IMR-90 (cell line): Measurements from ENCODE around the gene ZSWIM3. TPM values are rescaled to one million over a fixed set of nuclear protein-coding genes. Genes with fewer than 3 reads are reported as not detected.
"Not testable (repeated sequence)": the region's sequence is repeated elsewhere in the genome, so short reads cannot be mapped to it uniquely, and the experiment has no call there.

Source experiments
- ATAC-seq: fragments of 200-7000 bp; cut with Tn5 transposase; 2 replicates; pipeline ENCODE4 v1.9.1; 2020; ENCODE audit warnings: low read depth, mild to moderate bottlenecking, moderate library complexity
- BruUV-seq: library from RNA; stranded (reverse); fragments of 400-500 nt; replicated peaks from 2 replicates; lab custom pipeline; 2021; lab: Mats Ljungman, UMichigan
- CTCF ChIA-PET: fragments of 300-600 bp; formaldehyde crosslinking; extraction: SDS; loops from one replicate; lab custom pipeline; 2021; ENCODE audit warnings: antibody characterized with exemption; lab: Yijun Ruan, JAX
- POLR2A ChIA-PET: fragments of 300-600 bp; sonication (Branson Sonifier 250); formaldehyde crosslinking; loops from one replicate; lab custom pipeline; 2022; ENCODE audit warnings: antibody characterized with exemption; ENCODE audit not compliant: unreplicated experiment; lab: Charles Lee
- DNase-seq: peaks from one replicate; pipeline ENCODE4 v3.0.0; 2013
- H2AFZ ChIP-seq: replicated peaks from 2 replicates; pipeline ENCODE3; 2013; ENCODE audit warnings: low read length, mild to moderate bottlenecking; ENCODE audit not compliant: poor library complexity
- H2AK5ac ChIP-seq: 2 replicates; pipeline ENCODE4 v1.6.1; 2013; ENCODE audit warnings: low read depth, low read length, inconsistent platforms
- H2AK9ac ChIP-seq: replicated peaks from 2 replicates; pipeline ENCODE3; 2013; ENCODE audit warnings: mild to moderate bottlenecking, low read depth, low read length, moderate library complexity; ENCODE audit not compliant: poor library complexity
- H2BK120ac ChIP-seq: 2 replicates; pipeline ENCODE4 v1.6.1; 2013; ENCODE audit warnings: low read depth, low read length, inconsistent platforms
- H2BK15ac ChIP-seq: 3 replicates; pipeline ENCODE4 v1.6.1; 2013; ENCODE audit warnings: low read depth, low read length, inconsistent platforms
- H2BK20ac ChIP-seq: 2 replicates; pipeline ENCODE4 v1.6.1; 2013; ENCODE audit warnings: low read depth, mild to moderate bottlenecking, inconsistent platforms, low read length, moderate library complexity
- H2BK5ac ChIP-seq: 2 replicates; pipeline ENCODE4 v1.6.1; 2013; ENCODE audit warnings: mild to moderate bottlenecking, low read depth, low read length, inconsistent platforms; ENCODE audit not compliant: poor library complexity, severe bottlenecking
- H3K14ac ChIP-seq: replicated peaks from 2 replicates; pipeline ENCODE4 v1.6.1; 2013; ENCODE audit warnings: low read depth, low read length, inconsistent platforms
- H3K18ac ChIP-seq: 2 replicates; pipeline ENCODE4 v1.6.1; 2013; ENCODE audit warnings: low read depth, low read length, control low read depth
- H3K23ac ChIP-seq: 2 replicates; pipeline ENCODE4 v1.6.1; 2013; ENCODE audit warnings: low read depth, low read length, inconsistent platforms
- H3K27ac ChIP-seq: 2 replicates; pipeline ENCODE4 v1.5.1; 2013; ENCODE audit warnings: mild to moderate bottlenecking, control low read depth, low read length; ENCODE audit not compliant: insufficient read depth
- H3K27me3 ChIP-seq: 2 replicates; pipeline ENCODE4 v1.6.1; 2013; ENCODE audit warnings: low read length; ENCODE audit not compliant: control insufficient read depth, insufficient read depth
- H3K36me3 ChIP-seq: 2 replicates; pipeline ENCODE4 v1.6.1; 2013; ENCODE audit warnings: low read length, mixed read lengths; ENCODE audit not compliant: control insufficient read depth, insufficient read depth
- H3K4ac ChIP-seq: 2 replicates; pipeline ENCODE4 v1.6.1; 2013; ENCODE audit warnings: low read depth, low read length, inconsistent platforms
- H3K4me1 ChIP-seq: 2 replicates; pipeline ENCODE4 v1.6.1; 2013; ENCODE audit warnings: low read length, mixed read lengths; ENCODE audit not compliant: control insufficient read depth, insufficient read depth
- H3K4me2 ChIP-seq: 2 replicates; pipeline ENCODE4 v1.6.1; 2013; ENCODE audit warnings: low read depth, mild to moderate bottlenecking, control low read depth, low read length, moderate library complexity
- H3K4me3 ChIP-seq: 2 replicates; pipeline ENCODE4 v1.5.1; 2013; ENCODE audit warnings: low read depth, mild to moderate bottlenecking, control low read depth, low read length, moderate library complexity; ENCODE audit not compliant: insufficient read depth
- H3K56ac ChIP-seq: 2 replicates; pipeline ENCODE4 v1.6.1; 2013; ENCODE audit warnings: low read length, inconsistent platforms; ENCODE audit not compliant: insufficient read depth; ENCODE audit errors: extremely low read depth
- H3K79me1 ChIP-seq, 2 experiments: 2 replicates each; pipeline ENCODE4 v1.6.1; 2013; ENCODE audit warnings: low read length in 2 of 2, inconsistent platforms in 1 of 2, low read depth in 1 of 2
- H3K9ac ChIP-seq: 2 replicates; pipeline ENCODE4 v1.6.1; 2013; ENCODE audit warnings: low read depth, low read length, control low read depth
- H3K9me1 ChIP-seq: 2 replicates; pipeline ENCODE4 v1.6.1; 2013; ENCODE audit warnings: low read length, inconsistent platforms; ENCODE audit not compliant: insufficient read depth
- H3K9me3 ChIP-seq: 2 replicates; pipeline ENCODE4 v1.6.1; 2013; ENCODE audit warnings: low read length; ENCODE audit not compliant: control insufficient read depth, insufficient read depth
- H4K20me1 ChIP-seq: 2 replicates; pipeline ENCODE4 v1.6.1; 2013; ENCODE audit warnings: low read length, inconsistent platforms; ENCODE audit not compliant: insufficient read depth
- H4K5ac ChIP-seq: 2 replicates; pipeline ENCODE4 v1.6.1; 2013; ENCODE audit warnings: mild to moderate bottlenecking, low read depth, low read length, control low read depth
- H4K8ac ChIP-seq, 2 experiments: 2 replicates each; pipeline ENCODE4 v1.6.1; 2013; ENCODE audit warnings: low read depth in 2 of 2, low read length in 2 of 2, control low read depth in 1 of 2, inconsistent platforms in 1 of 2
- H4K91ac ChIP-seq: 2 replicates; pipeline ENCODE4 v1.6.1; 2013; ENCODE audit warnings: low read depth, low read length, inconsistent platforms; ENCODE audit not compliant: insufficient read depth
- WGBS, 2 experiments: methylation state at CpG; one replicate each; pipeline versions ENCODE4 v1.1.5 to v1.1.7; 2013; ENCODE audit warnings: missing lambda C conversion rate in 2 of 2; ENCODE audit not compliant: insufficient read length in 1 of 2; ENCODE audit errors: extremely low coverage in 2 of 2; 5-methylcytosine and 5-hydroxymethylcytosine counted together
- dilution Hi-C: fragments of 300-500 bp; cut with HindIII; formaldehyde crosslinking; loops from one replicate; pipeline ENCODE4 v1.14.3; 2018; ENCODE audit warnings: low sequenced_read_pairs; ENCODE audit not compliant: unreplicated experiment
- in situ Hi-C: fragments of 300-500 bp; cut with MboI; formaldehyde crosslinking; loops from 3 replicates; pipeline ENCODE4 v1.14.3; 2019; ENCODE audit warnings: low sequenced_read_pairs, inconsistent platforms, mixed read lengths
- intact Hi-C: fragments of 100-400 bp; cut with micrococcal nuclease; formaldehyde crosslinking; loops from 2 replicates; pipeline ENCODE4 v1.10.0; 2022
- polyA plus RNA-seq, 3 experiments: library from polyadenylated mRNA; depleted of rRNA; stranded (reverse); fragments of >200 nt; gene quantifications; 2 replicates each; pipeline ENCODE4 v1.2.3, GENCODE V29; 2012; ENCODE audit warnings: low replicate concordance in 1 of 3
- total RNA-seq: library from RNA; depleted of rRNA; stranded (reverse); fragments of >200 nt; gene quantifications from 2 replicates; pipeline ENCODE4 v1.2.3, GENCODE V29; 2012

ZSWIM3 gene
- total and polyA plus RNA-seq, 2 of the 4 experiments (the other 2 are of a cell fraction), result 3.3 to 8.6 TPM

DNA sequence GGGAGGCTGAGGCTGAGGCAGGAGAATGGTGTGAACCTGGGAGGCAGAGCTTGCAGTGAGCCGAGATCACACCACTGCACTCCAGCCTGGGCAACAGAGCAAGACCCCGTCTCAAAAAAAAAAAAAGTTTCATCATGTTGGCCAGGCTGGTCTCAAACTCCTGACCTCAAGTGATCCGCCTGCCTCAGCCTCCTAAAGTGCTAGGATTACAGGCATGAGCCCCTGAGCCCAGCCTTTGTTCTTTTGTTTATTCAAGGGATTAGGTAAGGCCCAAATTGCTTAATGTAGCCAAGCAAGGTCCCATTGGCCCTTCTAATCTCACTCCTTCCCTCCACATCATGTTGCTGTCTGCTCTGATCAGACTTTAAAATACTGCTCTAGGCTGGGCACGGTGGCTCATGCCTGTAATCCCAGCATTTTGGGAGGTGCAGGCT lies 27.7 kb upstream of the ZSWIM3 start:
- H2BK5ac ChIP-seq, H3K9me3 ChIP-seq, POLR2A ChIA-PET, CTCF ChIA-PET, H3K4me2 ChIP-seq, H2AK9ac ChIP-seq, H3K9ac ChIP-seq, H3K4me3 ChIP-seq, in situ Hi-C loops, dilution Hi-C loops, H2BK120ac ChIP-seq, H2BK20ac ChIP-seq, H2AK5ac ChIP-seq, H3K79me1 ChIP-seq, H4K5ac ChIP-seq, DNase-seq, H3K27me3 ChIP-seq, H4K8ac ChIP-seq, BruUV-seq, H3K4ac ChIP-seq, H3K23ac ChIP-seq, H3K36me3 ChIP-seq, H3K27ac ChIP-seq, H2AFZ ChIP-seq, H4K20me1 ChIP-seq, H3K14ac ChIP-seq, H3K9me1 ChIP-seq, H2BK15ac ChIP-seq, H3K56ac ChIP-seq, H4K91ac ChIP-seq, ATAC-seq, H3K18ac ChIP-seq: not testable (repeated sequence)
- peaks cover 17% of the 10 kb centered on the region for H3K4me1 ChIP-seq
- intact Hi-C loops, result loop anchor here (10.0 kb wide), 1 partner anchor 105 kb away; the partner anchor contains the start of gene PCIF1
- no CpG with 5 or more reads among the region's 4 CpGs for WGBS, 2 experiments
